ENCODE measurements around the gene POMT2.
"Not testable (repeated sequence)": the region's sequence is repeated elsewhere in the genome, so short reads cannot be mapped to it uniquely, and the experiment has no call there.

Gene POMT2

DNA sequence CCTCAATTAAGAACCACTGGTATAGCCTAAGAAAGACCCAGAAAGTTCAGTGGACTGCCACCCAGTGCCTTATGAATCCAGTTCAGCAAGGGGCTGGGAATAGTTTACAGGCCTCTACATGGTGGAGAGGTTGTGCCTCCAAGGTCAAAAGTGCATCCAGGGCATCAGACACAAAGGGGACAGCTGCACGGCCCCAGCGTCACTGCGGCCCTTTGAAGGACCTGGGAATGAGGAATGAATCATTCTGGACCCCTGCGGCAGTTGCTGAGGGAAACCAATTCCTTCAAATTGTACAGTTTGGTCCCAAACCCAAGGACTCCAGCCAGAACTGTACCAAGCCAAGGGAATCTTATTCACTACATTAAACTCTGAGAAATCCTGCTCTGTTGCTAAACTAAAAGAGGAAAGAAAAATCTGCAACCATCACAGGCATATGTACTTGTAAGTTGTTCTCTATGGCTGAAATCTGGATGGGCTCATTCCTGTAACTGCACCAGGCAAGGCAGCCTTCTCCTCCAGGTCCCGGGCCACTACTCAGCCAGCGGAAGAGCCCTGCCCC lies 38.8 kb downstream of the POMT2 start:
- no peak for TF ChIP-seq CTCF (IDR thresholded peaks at IDR 0.05; ENCODE audit: borderline replicate concordance, control extremely low read depth, extremely low read depth, insufficient read depth, missing control alignments)
- in situ Hi-C loops (cut with MboI; ENCODE audit: low sequenced_read_pairs, unreplicated experiment): no loop called here
- no peak for DNase-seq (ENCODE audit: low spot score)

DNA sequence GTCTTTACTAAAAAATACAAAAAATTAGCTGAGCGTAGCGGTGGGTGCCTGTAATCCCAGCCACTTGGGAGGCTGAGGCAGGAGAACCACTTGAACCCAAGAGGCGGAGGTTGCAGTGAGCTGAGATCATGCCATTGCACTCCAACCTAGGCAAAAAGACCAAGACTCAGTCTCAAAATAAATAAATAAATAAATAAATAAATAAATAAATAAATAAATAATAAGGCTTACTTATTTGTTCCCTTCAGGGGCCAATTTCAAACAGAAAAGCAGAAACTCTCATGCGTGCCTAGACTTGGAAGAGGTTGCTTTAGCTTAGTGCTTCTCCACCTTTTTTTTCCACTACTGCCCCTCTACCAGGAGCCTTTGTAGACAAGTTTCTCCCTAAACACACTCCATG lies 39.8 kb downstream of the POMT2 start:
- DNase-seq (ENCODE audit: low spot score); in situ Hi-C loops (cut with MboI; ENCODE audit: low sequenced_read_pairs, unreplicated experiment): not testable (repeated sequence)

DNA sequence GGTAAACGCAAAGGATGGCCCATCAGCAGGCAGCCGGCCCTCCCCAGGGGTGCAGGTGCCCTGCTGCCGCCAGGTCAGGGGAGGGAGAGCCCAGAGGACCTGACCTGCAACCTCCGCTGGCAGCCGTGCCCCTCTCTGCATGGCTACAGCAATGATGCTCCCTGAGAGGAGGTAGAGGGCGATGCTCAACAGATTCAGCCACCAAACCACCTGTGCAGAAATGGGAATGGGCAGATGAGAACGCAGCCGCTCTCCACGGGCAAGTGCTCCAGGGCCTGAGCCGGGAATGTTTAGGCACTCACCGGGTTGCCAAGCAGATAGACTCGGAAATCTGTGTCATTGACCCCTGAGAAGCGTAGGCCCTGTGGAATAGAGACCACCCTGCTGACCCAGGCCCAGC lies 41.0 kb downstream of the POMT2 start:
- in situ Hi-C loops (cut with MboI; ENCODE audit: low sequenced_read_pairs, unreplicated experiment): no loop called here
- DNase-seq (ENCODE audit: low spot score): no peak
- no peak for TF ChIP-seq CTCF (IDR thresholded peaks at IDR 0.05; ENCODE audit: borderline replicate concordance, control extremely low read depth, extremely low read depth, insufficient read depth, missing control alignments)

- DNase-seq (ENCODE audit: low spot score): no peak
- in situ Hi-C loops (cut with MboI; ENCODE audit: low sequenced_read_pairs, unreplicated experiment): no loop called here
- no peak for TF ChIP-seq CTCF (IDR thresholded peaks at IDR 0.05; ENCODE audit: borderline replicate concordance, control extremely low read depth, extremely low read depth, insufficient read depth, missing control alignments)
Measured at GRCh38 chr14:77278461-77279230, 42.0 kb downstream of the POMT2 start.

GRCh38 chr14:77276959-77277358 lies 43.7 kb downstream of the POMT2 start:
- DNase-seq (ENCODE audit: low spot score): no peak
- TF ChIP-seq CTCF (IDR thresholded peaks at IDR 0.05; ENCODE audit: borderline replicate concordance, control extremely low read depth, extremely low read depth, insufficient read depth, missing control alignments): no peak
- in situ Hi-C loops (cut with MboI; ENCODE audit: low sequenced_read_pairs, unreplicated experiment): no loop called here

GRCh38 chr14:77276295-77276935 lies 44.3 kb downstream of the POMT2 start:
- no peak for TF ChIP-seq CTCF (IDR thresholded peaks at IDR 0.05; ENCODE audit: borderline replicate concordance, control extremely low read depth, extremely low read depth, insufficient read depth, missing control alignments)
- DNase-seq (ENCODE audit: low spot score): no peak
- in situ Hi-C loops (cut with MboI; ENCODE audit: low sequenced_read_pairs, unreplicated experiment): no loop called here

DNA sequence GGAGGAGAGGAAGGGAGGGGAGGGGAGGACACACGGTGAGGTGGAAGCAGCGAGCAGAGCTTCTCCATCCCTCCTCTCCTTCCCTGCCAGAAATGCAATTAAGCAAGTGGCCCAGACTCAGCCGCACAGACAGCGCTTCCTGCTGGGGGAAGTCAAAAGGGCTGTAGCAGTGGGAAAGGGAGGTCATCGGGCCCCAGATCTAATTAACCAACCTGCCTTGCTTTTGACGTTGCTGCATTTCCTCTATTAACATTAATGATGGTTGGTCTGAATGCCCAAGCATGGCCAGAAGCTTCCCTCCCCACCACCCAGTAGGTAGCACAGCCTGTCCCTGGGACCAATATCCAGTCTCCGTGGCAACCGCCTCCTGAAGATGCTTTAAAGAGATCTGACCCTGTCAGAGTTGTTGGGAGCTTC lies 45.1 kb downstream of the POMT2 start:
- DNase-seq (ENCODE audit: low spot score): no peak
- no peak for TF ChIP-seq CTCF (IDR thresholded peaks at IDR 0.05; ENCODE audit: borderline replicate concordance, control extremely low read depth, extremely low read depth, insufficient read depth, missing control alignments)
- in situ Hi-C loops (cut with MboI; ENCODE audit: low sequenced_read_pairs, unreplicated experiment): no loop called here

All from GM13976 (cell line).